Activated CD8-positive, alpha-beta memory T cell treated with anti-CD3 and anti-CD28 coated beads for 4 hours (primary cell): Measurements from ENCODE around the gene NKAIN2.

Source experiments
- DNase-seq, 2 donors: peaks; one replicate each; pipeline ENCODE4 v3.0.0-alpha.2; 2020; ENCODE audit warnings: low read depth in 2 of 2

Gene NKAIN2

DNA sequence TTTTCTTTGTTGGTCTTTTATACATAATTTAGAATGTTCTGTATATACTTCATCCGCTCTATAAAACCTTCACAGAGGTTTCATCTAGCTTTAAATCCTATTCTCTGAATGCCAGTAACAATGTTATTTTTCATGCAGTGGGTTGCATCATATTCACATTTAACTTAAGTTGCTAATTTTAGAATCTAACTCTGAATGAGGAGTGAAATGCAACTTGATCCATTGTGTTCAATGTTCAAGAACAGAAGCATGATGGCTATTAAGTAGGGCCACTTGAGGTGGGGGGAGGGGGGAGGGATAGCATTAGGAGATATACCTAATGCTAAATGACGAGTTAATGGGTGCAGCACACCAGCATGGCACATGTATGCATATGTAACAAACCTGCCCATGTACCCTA lies 224.5 kb downstream of the NKAIN2 start:
- no peak for DNase-seq

GRCh38 chr6:124029567-124029966 lies 225.9 kb downstream of the NKAIN2 start:
- DNase-seq: no peak

- DNase-seq: no peak
Measured at GRCh38 chr6:124033501-124033900, 229.8 kb downstream of the NKAIN2 start.

- no peak for DNase-seq
Measured at GRCh38 chr6:124036384-124036783, 232.7 kb downstream of the NKAIN2 start.

- no peak for DNase-seq
Measured at GRCh38 chr6:124040655-124041054, 237.0 kb downstream of the NKAIN2 start.

GRCh38 chr6:124052120-124052519 lies 248.5 kb downstream of the NKAIN2 start:
- DNase-seq: no peak

GRCh38 chr6:124053315-124053714 lies 249.7 kb downstream of the NKAIN2 start:
- no peak for DNase-seq

DNA sequence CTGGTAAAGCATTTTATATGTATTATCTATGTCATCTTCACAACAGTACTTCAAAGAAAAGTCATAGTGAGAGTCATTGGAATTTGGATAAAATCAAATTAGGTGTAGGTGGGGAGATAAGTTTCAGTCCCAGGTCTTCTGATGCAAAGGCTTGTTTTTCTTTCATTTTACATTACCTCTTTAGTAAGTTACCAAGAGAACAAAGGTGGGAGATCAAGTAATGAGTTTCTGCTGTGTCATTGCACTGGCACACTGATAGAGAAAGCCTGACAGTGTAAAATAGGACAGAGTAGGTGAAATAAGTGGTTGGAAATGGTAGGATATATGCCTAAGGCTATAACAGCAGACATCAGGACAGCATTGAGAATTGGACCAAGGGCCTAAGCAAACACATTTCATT lies 250.4 kb downstream of the NKAIN2 start:
- DNase-seq: no peak

DNA sequence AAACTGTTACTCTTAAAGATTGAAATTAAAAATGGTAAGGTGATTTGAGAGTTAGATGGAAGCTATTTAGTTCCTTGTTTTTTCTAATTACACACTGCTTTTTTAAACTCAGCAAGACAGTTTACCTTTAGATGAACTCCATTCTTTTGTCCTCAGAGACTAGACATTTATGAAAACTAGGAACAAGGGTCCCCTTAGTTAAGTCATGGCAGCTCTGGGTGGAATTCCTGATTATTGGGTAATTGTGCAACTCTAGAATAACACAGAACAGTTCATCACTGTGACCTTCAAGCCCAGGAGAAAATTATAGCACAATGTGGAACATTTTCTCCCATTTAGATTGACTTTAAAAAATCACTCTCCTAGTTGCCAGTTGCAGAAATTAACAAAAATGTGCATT lies 251.7 kb downstream of the NKAIN2 start:
- no peak for DNase-seq

DNA sequence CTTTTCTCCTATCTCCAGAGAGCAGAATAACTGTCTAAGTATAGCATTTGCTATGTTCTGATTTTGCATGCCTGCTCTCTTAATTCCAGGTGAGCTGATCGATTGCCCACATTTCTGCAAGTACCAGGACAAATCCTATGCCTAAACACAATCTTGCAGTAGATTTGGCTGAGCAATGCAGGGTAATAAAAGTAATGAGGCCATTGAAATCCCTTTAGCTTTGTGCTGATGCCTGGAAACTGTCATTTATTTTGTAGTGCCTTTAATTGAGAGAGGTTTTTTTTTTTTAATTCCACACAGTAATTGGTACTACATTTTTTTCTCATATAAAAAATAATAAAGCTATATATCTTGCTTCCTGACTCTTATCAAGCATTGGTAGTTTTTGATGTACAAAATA lies 252.3 kb downstream of the NKAIN2 start:
- DNase-seq: no peak

DNA sequence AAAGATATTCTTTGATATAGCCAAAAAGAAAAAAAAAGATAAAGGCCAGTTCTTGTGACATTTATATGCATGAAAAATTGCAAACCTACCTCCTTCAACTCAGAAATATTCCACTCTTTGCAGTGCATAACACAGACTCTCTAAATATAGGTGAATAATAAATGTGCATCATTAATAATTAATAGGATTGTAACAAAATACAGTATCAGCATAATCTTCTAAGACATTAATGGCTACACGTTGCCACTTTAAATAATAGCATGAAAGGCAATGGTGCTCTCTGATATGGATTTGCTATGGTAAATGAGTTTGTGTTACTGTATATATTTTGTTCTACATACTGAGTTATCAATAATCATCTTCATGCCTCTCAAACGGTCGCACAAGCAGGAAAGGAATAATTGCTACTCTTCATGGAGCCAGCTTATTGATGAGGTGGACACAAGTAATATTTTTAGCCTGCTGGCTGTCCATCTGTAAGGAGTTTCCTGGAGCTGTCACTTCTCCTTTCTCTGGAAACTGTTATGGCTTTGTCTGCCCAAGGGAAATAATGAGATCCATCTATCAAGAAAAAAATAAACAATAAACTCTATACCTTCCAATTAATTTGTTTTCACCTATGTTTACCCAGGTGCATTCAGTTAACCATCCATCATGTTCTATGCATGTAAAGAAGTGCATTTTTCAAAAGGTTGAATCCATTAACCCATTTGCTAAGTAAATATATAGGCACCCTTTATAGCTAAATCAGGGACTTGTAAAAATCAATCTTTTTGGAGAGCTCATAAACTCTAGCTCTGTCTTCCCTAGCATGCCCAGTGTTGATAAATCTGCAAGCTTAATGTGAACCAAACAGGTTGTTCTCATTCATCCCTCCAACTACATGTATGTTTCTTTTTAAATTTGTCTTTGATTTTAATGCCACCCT lies 253.0 kb downstream of the NKAIN2 start:
- DNase-seq: no peak

- no peak for DNase-seq
Measured at GRCh38 chr6:124057461-124057860, 253.8 kb downstream of the NKAIN2 start.

- no peak for DNase-seq
Measured at GRCh38 chr6:124064317-124065113, 260.9 kb downstream of the NKAIN2 start.

- DNase-seq: no peak
Measured at GRCh38 chr6:124066269-124066668, 262.6 kb downstream of the NKAIN2 start.

DNA sequence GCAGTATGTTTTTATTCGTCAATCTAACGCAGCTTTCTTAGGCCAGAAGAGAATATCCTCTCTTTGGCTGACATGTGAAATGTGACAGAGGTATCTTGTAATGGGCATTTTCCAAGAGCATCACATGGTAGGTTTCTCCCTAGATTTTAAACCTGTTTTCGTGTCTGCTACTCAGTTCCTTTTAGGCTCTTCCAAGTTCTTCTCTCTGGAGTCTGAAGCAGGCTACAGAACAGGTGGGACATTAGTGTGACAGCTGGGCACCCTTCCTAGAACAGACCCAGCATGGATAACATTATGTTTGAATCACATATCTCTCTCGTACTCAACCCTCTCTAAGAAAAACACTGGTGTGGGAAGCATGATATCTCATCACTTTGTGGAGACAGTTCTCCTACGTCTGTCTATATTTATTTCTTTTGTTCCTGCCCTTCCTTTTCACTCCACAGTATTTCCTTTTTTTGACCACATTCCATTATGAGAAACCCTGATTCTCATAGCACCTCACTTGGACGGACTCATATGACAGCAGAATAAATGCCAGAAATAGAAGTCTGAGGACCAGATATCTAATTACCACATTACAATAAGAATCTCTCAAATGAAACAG lies 263.4 kb downstream of the NKAIN2 start:
- no peak for DNase-seq

GRCh38 chr6:124069230-124069950 lies 265.7 kb downstream of the NKAIN2 start:
- no peak for DNase-seq

DNA sequence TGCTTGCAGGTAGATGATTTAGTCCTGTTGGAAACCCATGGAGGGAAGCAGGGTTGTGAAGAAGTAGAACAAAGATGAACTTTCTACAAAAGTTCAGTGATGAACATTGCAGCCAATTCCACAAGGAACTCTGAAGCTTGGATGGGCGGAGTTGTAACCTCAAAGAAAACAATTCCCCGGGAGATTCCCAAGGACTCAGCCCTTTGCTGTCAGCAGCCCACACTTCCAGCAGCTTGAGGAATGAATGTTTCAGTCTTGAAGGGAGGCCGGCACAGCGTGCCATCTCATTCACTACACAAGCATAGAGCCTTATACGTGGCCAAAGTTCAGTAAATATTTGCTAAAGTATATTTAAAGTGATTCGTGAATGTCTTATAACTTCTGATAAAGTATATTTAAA lies 269.4 kb downstream of the NKAIN2 start:
- no peak for DNase-seq

DNA sequence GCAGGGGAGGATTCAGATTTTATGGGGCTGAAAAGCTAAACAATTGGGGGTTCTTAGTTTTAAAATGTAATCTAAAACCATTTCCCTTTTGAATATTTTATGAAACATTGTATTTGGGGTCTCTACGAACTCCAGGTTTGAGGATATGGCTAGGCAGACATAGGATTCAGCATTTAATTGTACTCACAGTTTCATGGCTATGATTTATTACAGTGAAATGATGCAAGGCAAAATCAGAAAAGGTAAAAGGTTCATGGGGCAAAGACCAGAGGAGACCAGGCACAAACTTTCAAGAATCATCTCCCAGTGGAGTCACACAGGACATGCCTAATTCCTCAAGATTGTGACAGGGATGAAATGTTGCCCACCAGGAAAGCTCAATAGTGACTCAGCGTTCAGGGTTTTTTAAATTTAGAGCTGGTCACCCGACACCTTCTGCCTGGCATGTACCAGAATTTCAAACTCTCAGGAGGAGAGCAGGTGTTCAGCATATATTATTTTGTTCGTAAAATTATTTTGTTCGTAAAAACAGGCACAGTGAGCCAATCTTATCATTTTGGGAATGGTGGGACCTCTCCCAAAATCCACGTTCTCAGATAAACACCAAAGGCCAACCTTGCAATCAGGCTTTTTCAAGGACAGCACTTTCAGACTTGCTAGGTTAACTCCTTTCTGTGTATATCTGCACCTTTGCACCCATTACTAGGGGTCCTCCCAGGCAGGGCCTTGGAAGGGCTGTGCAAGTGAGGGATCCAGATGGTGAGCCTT lies 270.3 kb downstream of the NKAIN2 start:
- DNase-seq: no peak

DNA sequence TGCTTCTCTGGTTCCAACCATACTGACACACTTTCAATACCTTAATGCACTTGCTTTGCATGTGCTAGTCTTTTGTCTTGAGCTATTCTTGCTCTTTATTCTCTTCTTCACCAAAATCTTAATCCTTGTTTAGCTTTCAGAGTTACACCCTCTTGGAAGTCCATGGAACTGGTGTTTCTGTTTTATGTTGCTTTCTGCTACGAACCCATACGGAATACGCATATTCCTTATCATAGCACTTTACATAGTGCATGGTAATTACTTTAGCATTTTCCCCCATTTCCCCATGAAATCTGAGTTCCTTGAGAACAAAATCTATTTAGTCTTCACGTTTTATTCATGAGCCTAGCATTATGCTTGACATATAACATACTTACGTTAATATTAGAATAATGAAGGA lies 270.9 kb downstream of the NKAIN2 start:
- no peak for DNase-seq

DNA sequence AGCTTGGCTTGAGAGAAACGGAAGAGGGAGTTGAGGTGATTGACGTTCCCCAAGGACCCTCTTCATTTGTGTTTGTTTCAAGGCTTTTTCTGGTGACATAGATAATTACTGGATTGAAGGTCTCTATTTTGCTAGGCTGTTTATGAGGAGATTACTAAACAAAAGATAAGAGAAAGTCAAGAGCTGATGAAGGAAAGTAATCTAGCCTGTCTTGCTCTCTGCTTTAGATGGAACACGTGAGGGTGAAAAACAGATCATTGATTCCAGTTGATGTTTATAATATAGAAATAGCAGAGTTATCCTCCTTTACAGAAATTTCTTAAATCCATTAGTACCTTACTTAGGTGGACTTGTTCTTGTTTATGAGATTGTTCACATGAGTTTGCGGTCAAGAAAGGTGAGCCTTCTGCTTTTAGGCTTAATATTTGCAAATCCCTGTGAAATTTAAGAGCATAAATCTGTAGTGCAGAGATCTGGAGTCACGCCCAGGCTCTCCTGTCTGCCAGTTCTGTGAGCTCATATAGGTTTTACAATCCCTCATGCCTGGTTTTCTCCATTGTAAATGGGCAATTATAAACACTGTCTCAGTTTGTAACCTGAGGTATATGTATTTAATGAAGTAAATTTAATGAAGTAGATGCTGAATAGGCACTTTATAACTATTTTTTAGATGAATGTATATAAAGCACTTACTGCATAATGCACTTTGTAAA lies 272.8 kb downstream of the NKAIN2 start:
- no peak for DNase-seq
